Activated CD8-positive, alpha-beta T cell treated with anti-CD3 and anti-CD28 coated beads for 36 hours (primary cell): ENCODE measurements around the gene ENTPD5. TPM values are rescaled to one million over a fixed set of nuclear protein-coding genes. Genes with fewer than 3 reads are reported as not detected.

ENCODE experiments used
- ATAC-seq: fragments of 200-7000 bp; cut with Tn5 transposase; one replicate; pipeline ENCODE4 v1.10.0; 2021; ENCODE audit warnings: mild to moderate bottlenecking, moderate library complexity
- CTCF ChIA-PET: fragments of 350-600 bp; sonication (Branson Sonifier 250); formaldehyde crosslinking; loops from one replicate; lab custom pipeline; 2021; ENCODE audit warnings: antibody characterized with exemption; lab: Charles Lee
- POLR2A ChIA-PET: fragments of 350-600 bp; sonication (Branson Sonifier 250); formaldehyde crosslinking; loops from one replicate; lab custom pipeline; 2021; ENCODE audit warnings: antibody characterized with exemption; lab: Charles Lee
- DNase-seq: peaks from one replicate; pipeline ENCODE4 v3.0.0-alpha.2; 2020
- H3K27ac Mint-ChIP-seq: one replicate; pipeline ENCODE4 v1.8.0; 2021; ENCODE audit warnings: mild to moderate bottlenecking, mixed read lengths
- H3K27me3 Mint-ChIP-seq: one replicate; pipeline ENCODE4 v1.8.0; 2021; ENCODE audit warnings: mixed read lengths
- H3K36me3 Mint-ChIP-seq: one replicate; pipeline ENCODE4 v1.8.0; 2021; ENCODE audit warnings: low read depth, mixed read lengths
- H3K4me1 Mint-ChIP-seq: one replicate; pipeline ENCODE4 v1.8.0; 2021; ENCODE audit warnings: low read depth, mixed read lengths
- H3K4me3 Mint-ChIP-seq: one replicate; pipeline ENCODE4 v1.8.0; 2021; ENCODE audit warnings: mild to moderate bottlenecking, moderate library complexity, mixed read lengths
- H3K9me3 Mint-ChIP-seq: one replicate; pipeline ENCODE4 v1.8.0; 2021; ENCODE audit warnings: mixed read lengths
- CTCF ChIP-seq: fragments of 200-600 bp; IDR thresholded peaks from one replicate; pipeline ENCODE4 v1.8.0; 2022; ENCODE audit warnings: antibody characterized with exemption, mild to moderate bottlenecking
- intact Hi-C: fragments of 100-400 bp; cut with micrococcal nuclease; formaldehyde crosslinking; loops from one replicate; pipeline ENCODE4 v1.10.0; 2022
- total RNA-seq, 2 experiments: library from RNA; stranded (reverse); gene quantifications; one replicate each; pipeline ENCODE4 v1.2.3, GENCODE V29; 2021

Gene ENTPD5
- total RNA-seq, result 10 to 100 TPM; 11.9 to 13.9 TPM

GRCh38 chr14:74018586-74019407 lies at the start of gene ENTPD5, which contains the start of gene BBOF1:
Gene ENTPD5 (minus strand): TSS chr14:74019288. CDS start chr14:73988102, 31,186 bp downstream.
Gene BBOF1 (plus strand): TSS chr14:74019349. CDS start chr14:74019479, 130 bp downstream.
- intact Hi-C loops, result no loop called here
- ChIA-PET POLR2A (interaction anchor here (0.7 to 1.2 kb wide), 4 partner anchors 21 to 132 kb away, joined by 3 read pairs; partner anchors contain the start of gene ZNF410), CTCF (interaction anchor here (1.0 to 1.4 kb wide), 2 partner anchors 19 to 238 kb away, joined by 3 to 4 read pairs; no protein-coding TSS in a partner anchor)
- DNase-seq, result peak; percentile 82
- Mint-ChIP-seq H3K4me1 (peaks cover 11% of the 10 kb centered on the region), H3K36me3 (no peaks in the 10 kb centered on the region), H3K4me3 (peak within 1 kb of the TSS; percentile 94), H3K27ac (peak within 1 kb of the TSS; percentile 94), H3K9me3 (no peaks in the 10 kb centered on the region), H3K27me3 (no peaks in the 10 kb centered on the region)
- ATAC-seq, result peak; percentile 95
- TF ChIP-seq CTCF, result no peak

GRCh38 chr14:74065746-74066575 lies 46.9 kb upstream of the ENTPD5 start:
- no peak for TF ChIP-seq CTCF
- no peak for ATAC-seq
- ChIA-PET POLR2A (no interaction called here), CTCF (interaction anchor here (0.7 kb wide), 1 partner anchor 54 kb away, joined by 3 read pairs; no protein-coding TSS in a partner anchor)
- Mint-ChIP-seq H3K27me3 (no peaks in the 10 kb centered on the region), H3K9me3 (no peaks in the 10 kb centered on the region), H3K27ac (no peak overlapping the region), H3K4me1 (no peaks in the 10 kb centered on the region), H3K36me3 (peaks cover 1% of the 10 kb centered on the region), H3K4me3 (no peak overlapping the region)
- intact Hi-C loops, result no loop called here
- DNase-seq, result no peak

- H3K4me3 Mint-ChIP-seq, result no peak overlapping the region
- no peaks in the 10 kb centered on the region for H3K9me3 Mint-ChIP-seq
- ChIA-PET CTCF (no interaction called here), POLR2A (no interaction called here)
- intact Hi-C loops, result no loop called here
- no peaks in the 10 kb centered on the region for H3K4me1 Mint-ChIP-seq
- DNase-seq (no peak), ATAC-seq (no peak)
- no peaks in the 10 kb centered on the region for H3K27me3 Mint-ChIP-seq
- peaks cover 1% of the 10 kb centered on the region for H3K36me3 Mint-ChIP-seq
- H3K27ac Mint-ChIP-seq, result no peak overlapping the region
- TF ChIP-seq CTCF, result no peak
Observed at GRCh38 chr14:74064883-74065282, 45.8 kb upstream of the ENTPD5 start.

GRCh38 chr14:74064426-74064825 lies 45.3 kb upstream of the ENTPD5 start:
- H3K9me3 Mint-ChIP-seq, result no peaks in the 10 kb centered on the region
- ATAC-seq (no peak), DNase-seq (no peak)
- ChIA-PET POLR2A (no interaction called here), CTCF (no interaction called here)
- H3K27ac Mint-ChIP-seq, result no peak overlapping the region
- H3K4me3 Mint-ChIP-seq, result no peak overlapping the region
- no peak for TF ChIP-seq CTCF
- H3K27me3 Mint-ChIP-seq, result no peaks in the 10 kb centered on the region
- H3K4me1 Mint-ChIP-seq, result no peaks in the 10 kb centered on the region
- intact Hi-C loops, result no loop called here
- peaks cover 1% of the 10 kb centered on the region for H3K36me3 Mint-ChIP-seq
